Measurements from ENCODE around the gene ZBTB32.

The ZBTB32 gene

GRCh38 chr19:35756377-35757230 lies 52.2 kb downstream of the ZBTB32 start, which contains the start of gene HSPB6:
HSPB6 (minus strand) TSS chr19:35757029; CDS start chr19:35757008, 21 bp downstream.
- peak within 1 kb of the TSS; percentile 61 for H3K4me3 ChIP-seq (ENCODE audit: low read length)
- peak within 1 kb of the TSS; percentile 99 for H3K27ac ChIP-seq (ENCODE audit: low read depth, low read length)
- peaks cover 13% of the 10 kb centered on the region for H3K4me1 ChIP-seq (ENCODE audit: control insufficient read depth, insufficient read depth, low read length)
- H3K9ac ChIP-seq (ENCODE audit: low read length), result peak within 1 kb of the TSS; percentile 84
- peaks cover 18% of the 10 kb centered on the region for H3K36me3 ChIP-seq (ENCODE audit: control insufficient read depth, insufficient read depth, low read length)
- H3K27me3 ChIP-seq (ENCODE audit: control insufficient read depth, insufficient read depth, low read length), result no peaks in the 10 kb centered on the region

DNA sequence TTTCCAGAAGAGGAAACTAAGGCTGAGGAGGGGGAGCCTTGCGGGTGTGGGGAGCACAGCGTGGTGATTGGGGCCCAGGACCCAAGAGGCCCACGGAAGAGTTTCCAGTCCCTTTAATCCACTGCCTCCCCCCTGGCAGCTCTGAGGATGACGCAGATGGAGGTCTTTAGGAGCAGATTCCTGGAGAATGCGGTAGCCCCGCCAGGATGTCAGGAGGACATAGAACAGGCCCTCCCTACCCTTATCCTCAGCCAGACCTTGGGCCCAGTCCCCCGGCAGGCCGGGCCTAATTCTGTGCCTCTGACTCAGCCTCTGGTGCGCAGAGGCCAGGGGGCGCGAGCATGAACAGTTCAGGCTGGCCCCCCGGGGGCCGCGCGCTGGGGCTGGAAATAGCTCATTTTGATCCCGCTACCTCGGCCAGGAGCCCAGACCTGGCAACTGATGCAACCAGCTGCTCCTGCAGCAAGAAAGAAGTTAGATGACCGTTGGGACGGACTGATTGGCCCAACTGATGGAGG lies 52.9 kb downstream of the ZBTB32 start:
- Histone ChIP-seq H3K4me3 (ENCODE audit: low read length) (peak overlapping the region; percentile 61), H3K36me3 (ENCODE audit: control insufficient read depth, insufficient read depth, low read length) (peaks cover 16% of the 10 kb centered on the region), H3K27ac (ENCODE audit: low read depth, low read length) (peak overlapping the region; percentile 99), H3K9ac (ENCODE audit: low read length) (peak overlapping the region; percentile 84), H3K27me3 (ENCODE audit: control insufficient read depth, insufficient read depth, low read length) (no peaks in the 10 kb centered on the region), H3K4me1 (ENCODE audit: control insufficient read depth, insufficient read depth, low read length) (peaks cover 13% of the 10 kb centered on the region)

DNA sequence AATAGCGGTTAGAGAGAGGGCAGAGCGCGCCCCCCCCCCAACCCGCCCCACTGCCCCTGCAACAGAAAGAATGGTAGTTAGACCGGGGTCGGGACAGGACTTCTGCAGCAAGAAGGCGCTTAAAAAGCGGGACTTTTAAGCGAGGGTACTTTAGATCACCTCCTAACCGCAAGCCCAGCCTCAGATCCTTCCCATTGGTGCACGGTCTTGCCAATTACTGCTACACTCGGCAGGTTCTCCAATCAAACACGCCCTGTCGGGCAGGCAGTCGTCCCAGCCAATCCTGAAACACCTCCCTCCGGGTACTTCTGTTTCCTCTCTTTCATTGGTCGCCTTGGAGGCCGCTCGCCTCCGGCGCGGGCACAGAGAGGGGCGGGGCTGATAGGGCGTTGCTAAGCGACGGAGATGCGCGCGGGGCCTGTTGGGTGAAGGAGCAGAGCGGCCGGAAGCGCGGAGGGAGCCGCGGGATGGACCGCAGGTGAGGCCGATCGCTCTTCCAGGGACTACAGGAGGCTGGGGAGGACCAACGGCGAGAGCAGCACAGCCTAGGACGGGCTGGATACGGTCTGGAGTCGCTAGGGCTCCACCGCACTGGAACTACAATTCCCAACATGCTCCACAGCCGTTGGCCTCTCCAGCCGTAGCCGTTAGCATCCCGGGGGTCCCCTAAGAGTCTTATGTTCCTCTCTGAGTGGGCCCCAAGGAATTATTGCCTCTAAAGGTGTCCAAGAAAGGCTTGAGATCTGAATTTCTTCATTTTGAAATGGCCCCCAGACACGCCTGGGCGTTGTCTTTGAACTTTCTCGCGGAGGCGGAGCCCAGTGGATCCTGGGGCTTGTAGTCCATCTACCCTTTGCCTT lies 53.6 kb downstream of the ZBTB32 start, which contains the start of gene PROSER3:
PROSER3 (plus strand) TSS at position 428 of the 860 bp plus-strand sequence; CDS start at position 468, 40 bp downstream.
- Histone ChIP-seq H3K9ac (ENCODE audit: low read length) (peak within 1 kb of the TSS; percentile 100), H3K4me1 (ENCODE audit: control insufficient read depth, insufficient read depth, low read length) (peaks cover 13% of the 10 kb centered on the region), H3K27me3 (ENCODE audit: control insufficient read depth, insufficient read depth, low read length) (no peaks in the 10 kb centered on the region), H3K36me3 (ENCODE audit: control insufficient read depth, insufficient read depth, low read length) (peaks cover 11% of the 10 kb centered on the region), H3K27ac (ENCODE audit: low read depth, low read length) (peak within 1 kb of the TSS; percentile 99), H3K4me3 (ENCODE audit: low read length) (peak within 1 kb of the TSS; percentile 100)

DNA sequence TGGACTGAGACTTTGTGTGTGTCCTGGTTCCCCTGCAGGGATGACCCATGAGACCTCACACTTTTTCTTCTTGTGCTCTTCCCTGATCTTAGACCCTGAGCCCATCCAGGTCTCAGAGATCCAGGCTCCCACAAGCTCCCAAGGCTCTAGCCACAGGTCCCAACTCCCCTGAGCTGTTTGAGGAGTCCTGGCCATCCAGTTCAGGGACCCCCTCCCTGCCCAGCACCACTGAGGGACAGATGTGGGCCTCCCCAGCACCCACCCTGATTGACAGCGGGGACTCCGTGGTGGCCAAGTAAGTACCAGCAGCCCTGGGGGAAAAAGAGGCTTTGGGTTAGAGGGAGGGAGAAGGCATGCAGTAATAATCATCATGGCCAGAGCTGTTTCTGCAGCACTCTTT lies 55.3 kb downstream of the ZBTB32 start:
- Histone ChIP-seq H3K27me3 (ENCODE audit: control insufficient read depth, insufficient read depth, low read length) (no peaks in the 10 kb centered on the region), H3K9ac (ENCODE audit: low read length) (no peak overlapping the region), H3K27ac (ENCODE audit: low read depth, low read length) (no peak overlapping the region), H3K4me3 (ENCODE audit: low read length) (no peak overlapping the region), H3K4me1 (ENCODE audit: control insufficient read depth, insufficient read depth, low read length) (peaks cover 7% of the 10 kb centered on the region), H3K36me3 (ENCODE audit: control insufficient read depth, insufficient read depth, low read length) (no peaks in the 10 kb centered on the region)

GRCh38 chr19:35760711-35761349 lies 56.5 kb downstream of the ZBTB32 start:
- H3K27me3 ChIP-seq (ENCODE audit: control insufficient read depth, insufficient read depth, low read length), result no peaks in the 10 kb centered on the region
- no peaks in the 10 kb centered on the region for H3K36me3 ChIP-seq (ENCODE audit: control insufficient read depth, insufficient read depth, low read length)
- H3K4me3 ChIP-seq (ENCODE audit: low read length), result no peak overlapping the region
- H3K27ac ChIP-seq (ENCODE audit: low read depth, low read length), result no peak overlapping the region
- H3K4me1 ChIP-seq (ENCODE audit: control insufficient read depth, insufficient read depth, low read length), result peaks cover 2% of the 10 kb centered on the region
- H3K9ac ChIP-seq (ENCODE audit: low read length), result no peak overlapping the region

DNA sequence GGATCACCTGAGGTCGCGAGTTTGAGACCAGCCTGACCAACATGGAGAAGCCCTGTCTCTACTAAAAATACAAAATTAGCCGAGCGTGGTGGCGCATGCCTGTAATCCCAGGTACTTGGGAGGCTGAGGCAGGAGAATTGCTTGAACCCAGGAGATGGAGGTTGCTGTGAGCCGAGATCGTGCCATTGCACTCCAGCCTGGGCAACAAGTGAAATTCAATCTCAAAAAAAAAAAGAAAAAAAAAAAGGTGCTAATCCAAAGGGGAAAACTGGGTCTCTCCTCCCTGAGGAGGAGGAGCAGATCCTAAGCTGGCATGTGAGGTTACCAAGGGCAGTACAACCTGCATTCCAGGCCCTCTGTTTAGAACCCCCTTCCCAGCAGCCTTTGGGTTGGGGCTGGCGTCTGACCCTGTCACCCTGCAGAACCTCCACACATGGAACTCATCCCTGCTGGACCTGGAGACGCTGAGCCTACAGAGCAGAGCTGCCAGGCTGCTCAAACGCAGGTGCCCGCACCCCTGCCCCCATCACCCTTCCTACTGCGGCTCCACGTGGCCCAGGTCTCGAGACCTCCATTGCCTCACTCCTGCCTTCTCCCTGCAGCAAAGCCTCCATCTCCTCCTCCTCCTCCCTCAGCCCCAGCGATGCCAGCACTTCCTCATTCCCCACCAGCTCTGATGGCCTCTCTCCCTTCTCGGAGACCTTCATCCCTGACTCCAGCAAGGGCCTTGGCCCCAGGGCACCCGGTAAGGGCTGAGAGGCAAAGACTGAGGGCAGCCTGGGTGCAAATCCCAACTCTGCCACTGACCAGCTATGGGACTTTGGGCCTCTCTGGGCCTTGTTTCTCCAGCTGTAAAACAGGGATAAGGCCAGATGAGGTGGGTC lies 60.3 kb downstream of the ZBTB32 start:
- no peak overlapping the region for H3K27ac ChIP-seq (ENCODE audit: low read depth, low read length)
- H3K27me3 ChIP-seq (ENCODE audit: control insufficient read depth, insufficient read depth, low read length), result no peaks in the 10 kb centered on the region
- no peaks in the 10 kb centered on the region for H3K36me3 ChIP-seq (ENCODE audit: control insufficient read depth, insufficient read depth, low read length)
- H3K4me1 ChIP-seq (ENCODE audit: control insufficient read depth, insufficient read depth, low read length), result no peaks in the 10 kb centered on the region
- H3K9ac ChIP-seq (ENCODE audit: low read length), result no peak overlapping the region
- H3K4me3 ChIP-seq (ENCODE audit: low read length), result no peak overlapping the region

Data from rectal smooth muscle tissue (tissue), 1 donor.